Measurements from ENCODE around the gene NDUFAF8.

DNA sequence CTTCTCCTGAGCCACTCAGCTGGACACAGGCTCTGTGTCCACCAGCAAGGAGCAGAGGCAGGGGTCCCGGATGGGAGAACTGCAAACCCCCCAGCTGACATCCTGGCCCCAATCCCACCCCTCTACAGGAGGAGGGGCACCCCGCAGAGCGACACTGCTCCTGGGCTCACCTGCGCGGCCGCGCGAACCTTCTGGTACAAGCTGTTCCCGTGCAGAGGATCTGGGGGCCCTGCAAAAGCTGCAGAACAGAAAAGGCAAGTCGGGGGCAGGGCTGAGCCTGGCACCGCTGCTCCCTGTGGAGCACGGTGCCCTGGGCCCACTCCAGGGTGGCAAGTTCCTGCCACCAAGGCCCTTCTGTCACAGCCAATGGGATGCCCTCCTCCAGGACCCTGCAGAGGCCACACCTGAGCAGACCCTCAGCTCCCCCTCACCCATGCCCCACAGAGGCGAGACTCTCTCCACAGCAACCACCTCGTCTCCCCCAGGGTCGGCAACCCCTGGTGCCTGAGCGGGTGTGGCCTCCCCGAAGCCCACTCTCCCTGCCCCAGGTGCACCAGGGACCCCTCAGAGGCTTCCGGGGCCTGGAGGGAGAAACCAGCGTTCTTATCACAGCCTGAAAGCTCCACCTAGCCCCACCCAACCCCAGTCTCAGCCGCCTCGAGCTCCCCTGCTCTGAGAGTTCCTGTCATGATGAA, 5.2 kb upstream of the NDUFAF8 start:
- TF ChIP-seq, protein P1, sequence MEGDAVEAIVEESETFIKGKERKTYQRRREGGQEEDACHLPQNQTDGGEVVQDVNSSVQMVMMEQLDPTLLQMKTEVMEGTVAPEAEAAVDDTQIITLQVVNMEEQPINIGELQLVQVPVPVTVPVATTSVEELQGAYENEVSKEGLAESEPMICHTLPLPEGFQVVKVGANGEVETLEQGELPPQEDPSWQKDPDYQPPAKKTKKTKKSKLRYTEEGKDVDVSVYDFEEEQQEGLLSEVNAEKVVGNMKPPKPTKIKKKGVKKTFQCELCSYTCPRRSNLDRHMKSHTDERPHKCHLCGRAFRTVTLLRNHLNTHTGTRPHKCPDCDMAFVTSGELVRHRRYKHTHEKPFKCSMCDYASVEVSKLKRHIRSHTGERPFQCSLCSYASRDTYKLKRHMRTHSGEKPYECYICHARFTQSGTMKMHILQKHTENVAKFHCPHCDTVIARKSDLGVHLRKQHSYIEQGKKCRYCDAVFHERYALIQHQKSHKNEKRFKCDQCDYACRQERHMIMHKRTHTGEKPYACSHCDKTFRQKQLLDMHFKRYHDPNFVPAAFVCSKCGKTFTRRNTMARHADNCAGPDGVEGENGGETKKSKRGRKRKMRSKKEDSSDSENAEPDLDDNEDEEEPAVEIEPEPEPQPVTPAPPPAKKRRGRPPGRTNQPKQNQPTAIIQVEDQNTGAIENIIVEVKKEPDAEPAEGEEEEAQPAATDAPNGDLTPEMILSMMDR (IDR thresholded peaks at IDR 0.05) = no peak
- TF ChIP-seq POLR2A (IDR thresholded peaks at IDR 0.05) = no peak
